PFSK-1 (cell line): ENCODE measurements around the gene WDPCP.

Source experiments
- FOXP2 ChIP-seq: optimal IDR thresholded peaks from 2 replicates; pipeline ENCODE3; 2011; ENCODE audit warnings: borderline replicate concordance, control low read depth, inconsistent platforms; ENCODE audit not compliant: insufficient read depth; ENCODE audit errors: extremely low read length, extremely low read depth
- POLR2AphosphoS5 ChIP-seq: IDR thresholded peaks from 2 replicates; pipeline ENCODE4 v1.6.1; 2012; ENCODE audit warnings: low read depth, mild to moderate bottlenecking, control low read depth, low read length, moderate library complexity
- REST ChIP-seq, 2 experiments: IDR thresholded peaks; 2 replicates each; pipeline versions ENCODE4 v1.6.1 to v1.8.0; 2011 to 2012; ENCODE audit warnings: low read depth in 2 of 2, low read length in 2 of 2, control low read depth in 1 of 2, inconsistent platforms in 1 of 2, mild to moderate bottlenecking in 1 of 2, moderate library complexity in 1 of 2; ENCODE audit not compliant: insufficient read depth in 1 of 2
- SIN3A ChIP-seq: IDR thresholded peaks from 2 replicates; pipeline ENCODE4 v1.6.1; 2012; ENCODE audit warnings: mild to moderate bottlenecking, low read length, moderate library complexity, borderline replicate concordance; ENCODE audit not compliant: insufficient read depth
- TAF1 ChIP-seq: IDR thresholded peaks from 2 replicates; pipeline ENCODE4 v1.6.1; 2012; ENCODE audit warnings: low read length, control low read depth, borderline replicate concordance; ENCODE audit not compliant: insufficient read depth

The WDPCP gene

GRCh38 chr2:63218800-63219526 is 369.3 kb downstream of the WDPCP start:
- no peak for TF ChIP-seq FOXP2
- no peak for TF ChIP-seq POLR2AphosphoS5
- no peak for TF ChIP-seq SIN3A
- no peak for TF ChIP-seq REST (IDR thresholded peaks at IDR 0.05; ENCODE audit: insufficient read depth in 1 of 2, low read depth in 2 of 2, low read length in 2 of 2)
- TF ChIP-seq TAF1, result no peak

GRCh38 chr2:63195310-63195709 is 393.0 kb downstream of the WDPCP start:
- TF ChIP-seq FOXP2, result no peak
- no peak for TF ChIP-seq POLR2AphosphoS5
- TF ChIP-seq TAF1, result no peak
- TF ChIP-seq REST (IDR thresholded peaks at IDR 0.05; ENCODE audit: insufficient read depth in 1 of 2, low read depth in 2 of 2, low read length in 2 of 2), result no peak
- no peak for TF ChIP-seq SIN3A

- TF ChIP-seq FOXP2 (no peak), POLR2AphosphoS5 (no peak), REST (IDR thresholded peaks at IDR 0.05; ENCODE audit: insufficient read depth in 1 of 2, low read depth in 2 of 2, low read length in 2 of 2) (no peak), TAF1 (no peak), SIN3A (no peak)
These were observed 394.1 kb downstream of the WDPCP start for GRCh38 chr2:63194175-63194574.

- TF ChIP-seq FOXP2, result no peak
- TF ChIP-seq SIN3A, result no peak
- no peak for TF ChIP-seq POLR2AphosphoS5
- no peak for TF ChIP-seq TAF1
- no peak for TF ChIP-seq REST (IDR thresholded peaks at IDR 0.05; ENCODE audit: insufficient read depth in 1 of 2, low read depth in 2 of 2, low read length in 2 of 2)
These were observed 395.1 kb downstream of the WDPCP start for GRCh38 chr2:63192889-63193774.
